ENCODE data around the gene SMCO3. TPM values are rescaled to one million over a fixed set of nuclear protein-coding genes. Genes with fewer than 3 reads are reported as not detected.

The SMCO3 gene
- total RNA-seq, 2 experiments from 2014 or later = not detected

DNA sequence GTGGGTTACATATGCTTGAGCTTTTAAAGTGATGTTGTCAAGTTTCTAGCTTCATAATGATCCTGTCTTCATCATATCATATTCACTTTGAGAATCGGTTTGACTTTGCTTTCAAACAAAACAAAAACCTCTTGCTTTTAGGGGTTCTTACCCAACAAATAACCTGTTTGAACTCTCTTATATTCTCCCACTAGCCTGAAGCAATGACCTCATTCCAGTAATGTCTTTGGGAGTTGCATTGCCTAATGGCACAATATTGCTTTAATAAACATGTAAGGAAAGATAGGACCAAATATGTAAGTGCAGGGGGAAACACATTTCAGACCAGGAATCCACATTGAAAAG lies 38.4 kb downstream of the SMCO3 start:
- Histone ChIP-seq H2AFZ (ENCODE audit: low read length) (no peak overlapping the region), H3K4me2 (ENCODE audit: low read length) (peak overlapping the region; percentile 90), H3K4me3 (ENCODE audit: low read depth, low read length, poor library complexity, severe bottlenecking) (peak overlapping the region; percentile 84), H3K4me1 (ENCODE audit: insufficient read depth, low read length, poor library complexity, severe bottlenecking) (peaks cover 32% of the 10 kb centered on the region), H4K20me1 (ENCODE audit: insufficient read depth, low read length) (peaks cover 8% of the 10 kb centered on the region), H3K36me3 (ENCODE audit: insufficient read depth, low read length) (peaks cover 2% of the 10 kb centered on the region; the same call in 1 of the 2 replicates), H3K9me2 (ENCODE audit: insufficient read depth, low read length) (no peaks in the 10 kb centered on the region), H3K9me3 (ENCODE audit: low read length) (no peaks in the 10 kb centered on the region), H3K79me2 (ENCODE audit: insufficient read depth, low read depth, low read length) (peaks cover 20% of the 10 kb centered on the region; the same call in 1 of the 2 replicates), H3K27ac (ENCODE audit: low read depth, low read length, poor library complexity, severe bottlenecking) (no peak overlapping the region)
- ChIA-PET POLR2A (interaction anchor here (0.6 to 9.5 kb wide), 8 partner anchors 7 to 751 kb away, joined by 3 to 162 read pairs (median 4); partner anchors contain the start of genes C12orf60 and WBP11), CTCF (ENCODE audit: unreplicated experiment) (no interaction called here)
- TF ChIP-seq, protein P1, sequence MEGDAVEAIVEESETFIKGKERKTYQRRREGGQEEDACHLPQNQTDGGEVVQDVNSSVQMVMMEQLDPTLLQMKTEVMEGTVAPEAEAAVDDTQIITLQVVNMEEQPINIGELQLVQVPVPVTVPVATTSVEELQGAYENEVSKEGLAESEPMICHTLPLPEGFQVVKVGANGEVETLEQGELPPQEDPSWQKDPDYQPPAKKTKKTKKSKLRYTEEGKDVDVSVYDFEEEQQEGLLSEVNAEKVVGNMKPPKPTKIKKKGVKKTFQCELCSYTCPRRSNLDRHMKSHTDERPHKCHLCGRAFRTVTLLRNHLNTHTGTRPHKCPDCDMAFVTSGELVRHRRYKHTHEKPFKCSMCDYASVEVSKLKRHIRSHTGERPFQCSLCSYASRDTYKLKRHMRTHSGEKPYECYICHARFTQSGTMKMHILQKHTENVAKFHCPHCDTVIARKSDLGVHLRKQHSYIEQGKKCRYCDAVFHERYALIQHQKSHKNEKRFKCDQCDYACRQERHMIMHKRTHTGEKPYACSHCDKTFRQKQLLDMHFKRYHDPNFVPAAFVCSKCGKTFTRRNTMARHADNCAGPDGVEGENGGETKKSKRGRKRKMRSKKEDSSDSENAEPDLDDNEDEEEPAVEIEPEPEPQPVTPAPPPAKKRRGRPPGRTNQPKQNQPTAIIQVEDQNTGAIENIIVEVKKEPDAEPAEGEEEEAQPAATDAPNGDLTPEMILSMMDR (conservative IDR thresholded peaks at IDR 0.05; ENCODE audit: low read length) = no peak
- TF ChIP-seq EZH2phosphoT487 (IDR thresholded peaks at IDR 0.05; ENCODE audit: borderline replicate concordance, low read depth, low read length) = no peak
- BruUV-seq (replicated peaks) = no TSS peak
- no peak for DNase-seq (ENCODE audit: low spot score)
- intact Hi-C loops (cut with micrococcal nuclease; ENCODE audit: unreplicated experiment) = loop anchor here (2.0 to 10.0 kb wide), 3 partner anchors 219 to 1109 kb away; partner anchors contain the start of gene STRAP

GRCh38 chr12:14774906-14775635 lies 38.9 kb downstream of the SMCO3 start:
- Histone ChIP-seq H4K20me1 (ENCODE audit: insufficient read depth, low read length) (peaks cover 8% of the 10 kb centered on the region), H3K9me2 (ENCODE audit: insufficient read depth, low read length) (no peaks in the 10 kb centered on the region), H3K79me2 (ENCODE audit: insufficient read depth, low read depth, low read length) (peaks cover 20% of the 10 kb centered on the region; the same call in 1 of the 2 replicates), H2AFZ (ENCODE audit: low read length) (peak overlapping the region; percentile 45; the same call in 1 of the 2 replicates), H3K9me3 (ENCODE audit: low read length) (no peaks in the 10 kb centered on the region), H3K27ac (ENCODE audit: low read depth, low read length, poor library complexity, severe bottlenecking) (peak overlapping the region; percentile 81), H3K4me1 (ENCODE audit: insufficient read depth, low read length, poor library complexity, severe bottlenecking) (peaks cover 32% of the 10 kb centered on the region), H3K4me3 (ENCODE audit: low read depth, low read length, poor library complexity, severe bottlenecking) (peak overlapping the region; percentile 84), H3K4me2 (ENCODE audit: low read length) (peak overlapping the region; percentile 90), H3K36me3 (ENCODE audit: insufficient read depth, low read length) (peaks cover 5% of the 10 kb centered on the region; the same call in 1 of the 2 replicates)
- TF ChIP-seq EZH2phosphoT487 (IDR thresholded peaks at IDR 0.05; ENCODE audit: borderline replicate concordance, low read depth, low read length) = no peak
- TF ChIP-seq, protein P1 (conservative IDR thresholded peaks at IDR 0.05; ENCODE audit: low read length) = 0 out of 2 replicates have a peak, but pooled peaks have one; percentile 20
- CTCF ChIA-PET (ENCODE audit: unreplicated experiment) = interaction anchor here (1.8 kb wide), 1 partner anchor 9 kb away, joined by 5 read pairs; no protein-coding TSS in a partner anchor
- peak; percentile 49 for DNase-seq (ENCODE audit: low spot score)
- BruUV-seq (replicated peaks) = no TSS peak
- POLR2A ChIA-PET = interaction anchor here (0.6 to 9.5 kb wide), 11 partner anchors 7 to 751 kb away, joined by 3 to 162 read pairs (median 4); partner anchors contain the start of genes ARHGDIB, C12orf60 and WBP11
- intact Hi-C loops (cut with micrococcal nuclease; ENCODE audit: unreplicated experiment) = loop anchor here (1.0 to 10.0 kb wide), 9 partner anchors 28 to 1110 kb away; partner anchors contain the start of genes C12orf60, STRAP and WBP11
